Measurements from ENCODE around the gene YTHDF1. TPM values are rescaled to one million over a fixed set of nuclear protein-coding genes. Genes with fewer than 3 reads are reported as not detected.

YTHDF1 gene
- total RNA-seq, 4 donors from 2014 or later: 19.9 to 29.2 (median 22.9) TPM

GRCh38 chr20:63181226-63181625 lies 34.7 kb downstream of the YTHDF1 start:
- H3K27me3 ChIP-seq: peaks cover 20 to 79% (median 25%) of the 10 kb centered on the region in 4 donors

GRCh38 chr20:63180569-63181185 lies 35.3 kb downstream of the YTHDF1 start:
- 37 to 100% methylated on average over 2 to 3 of the region's 11 CpGs for WGBS, 2 donors
- no peak for DNase-seq
- H3K27me3 ChIP-seq: peaks cover 21 to 84% (median 30%) of the 10 kb centered on the region in 4 donors

More at GRCh38 chr20:63181226-63181625, 34.7 kb downstream of the YTHDF1 start:
- intact Hi-C loops (cut with DNase I): loop anchor here (5.0 kb wide), 1 partner anchor 124 kb away; no protein-coding TSS in a partner anchor
- WGBS, 2 donors: 33 to 35% methylated on average over 1 to 4 of the region's 4 CpGs
- no peaks in the 10 kb centered on the region for H3K36me3 ChIP-seq
- no peak for DNase-seq
- no peak overlapping the region for H3K27ac ChIP-seq
- TF ChIP-seq POLR2A (IDR thresholded peaks at IDR 0.05) (no peak), CTCF (IDR thresholded peaks at IDR 0.05) (no peak)
- peaks cover 8 to 35% (median 21%) of the 10 kb centered on the region in 3 donors for H3K4me1 ChIP-seq
- H3K4me3 ChIP-seq: no peak overlapping the region
- H3K9me3 ChIP-seq: no peaks in the 10 kb centered on the region

GRCh38 chr20:63179687-63180568 lies 36.0 kb downstream of the YTHDF1 start:
- Histone ChIP-seq H3K4me3 (no peak overlapping the region), H3K27me3 (peaks cover 28 to 92% (median 37%) of the 10 kb centered on the region in 4 donors), H3K27ac (no peak overlapping the region), H3K9me3 (no peaks in the 10 kb centered on the region), H3K36me3 (no peaks in the 10 kb centered on the region), H3K4me1 (peaks cover 8 to 47% (median 24%) of the 10 kb centered on the region in 3 donors)
- no peak for TF ChIP-seq CTCF (IDR thresholded peaks at IDR 0.05)
- no peak for TF ChIP-seq POLR2A (IDR thresholded peaks at IDR 0.05)
- no peak for DNase-seq
- 36 to 38% methylated on average over 4 of the region's 14 CpGs for WGBS, 2 donors
- intact Hi-C loops (cut with DNase I): loop anchor here (5.0 kb wide), 1 partner anchor 123 kb away; no protein-coding TSS in a partner anchor

More at GRCh38 chr20:63180569-63181185, 35.3 kb downstream of the YTHDF1 start:
- intact Hi-C loops (cut with DNase I): loop anchor here (5.0 kb wide), 1 partner anchor 123 kb away; no protein-coding TSS in a partner anchor
- Histone ChIP-seq H3K4me1 (peaks cover 8 to 40% (median 21%) of the 10 kb centered on the region in 3 donors), H3K9me3 (no peaks in the 10 kb centered on the region), H3K27ac (no peak overlapping the region), H3K4me3 (no peak overlapping the region), H3K36me3 (no peaks in the 10 kb centered on the region)
- TF ChIP-seq CTCF (IDR thresholded peaks at IDR 0.05): no peak
- TF ChIP-seq POLR2A (IDR thresholded peaks at IDR 0.05): no peak

GRCh38 chr20:63178889-63179686 lies 36.8 kb downstream of the YTHDF1 start:
- H3K4me1 ChIP-seq: peaks cover 8 to 52% (median 25%) of the 10 kb centered on the region in 3 donors
- H3K9me3 ChIP-seq: no peaks in the 10 kb centered on the region
- TF ChIP-seq POLR2A (IDR thresholded peaks at IDR 0.05) (no peak), CTCF (IDR thresholded peaks at IDR 0.05) (peak; percentile 6 to 47 (median 36))
- peak overlapping the region in 2 of 4 donors; percentile 34 to 56 for H3K4me3 ChIP-seq
- no peak for DNase-seq
- WGBS, 2 donors: 1% methylated on average over 16 of the region's 74 CpGs; no CpG with 5 or more reads in 1 of the 2 donors
- peaks cover 32 to 97% (median 42%) of the 10 kb centered on the region in 4 donors for H3K27me3 ChIP-seq
- no peaks in the 10 kb centered on the region for H3K36me3 ChIP-seq
- H3K27ac ChIP-seq: no peak overlapping the region
- intact Hi-C loops (cut with DNase I): no loop called here

Measured in esophagus squamous epithelium (tissue), 5 donors.